Neural crest cell (in vitro differentiated cells): ENCODE data around the gene FREY1. TPM values are rescaled to one million over a fixed set of nuclear protein-coding genes. Genes with fewer than 3 reads are reported as not detected.
"Not testable (repeated sequence)": the region's sequence is repeated elsewhere in the genome, so short reads cannot be mapped to it uniquely, and the experiment has no call there.

Source experiments
- DNase-seq: peaks from one replicate; pipeline ENCODE4 v3.0.0; 2021; ENCODE audit warnings: low read depth, mixed read lengths, low spot score
- H3K27ac Mint-ChIP-seq: one replicate; pipeline ENCODE4 v1.8.0; 2021; ENCODE audit warnings: mild to moderate bottlenecking, mixed read lengths; ENCODE audit not compliant: unreplicated experiment
- H3K27me3 Mint-ChIP-seq: 2 replicates; pipeline ENCODE4 v1.8.0; 2021; ENCODE audit warnings: low read depth, mild to moderate bottlenecking, mixed read lengths
- H3K36me3 Mint-ChIP-seq: 2 replicates; pipeline ENCODE4 v1.8.0; 2021; ENCODE audit warnings: low read depth, mild to moderate bottlenecking, mixed read lengths
- H3K4me1 Mint-ChIP-seq: 2 replicates; pipeline ENCODE4 v1.8.0; 2021; ENCODE audit warnings: mixed read lengths
- H3K4me3 Mint-ChIP-seq: one replicate; pipeline ENCODE4 v1.8.0; 2021; ENCODE audit warnings: mild to moderate bottlenecking, mixed read lengths
- H3K9me3 Mint-ChIP-seq: 2 replicates; pipeline ENCODE4 v1.8.0; 2021; ENCODE audit warnings: mixed read lengths
- CTCF ChIP-seq: fragments of 200-600 bp; sonication (generic); conservative IDR thresholded peaks from 2 replicates; pipeline ENCODE4 v1.5.0; 2021; ENCODE audit warnings: antibody characterized with exemption, mild to moderate bottlenecking
- total RNA-seq: library from RNA; stranded (reverse); gene quantifications from 2 replicates; pipeline ENCODE4 v1.2.1, GENCODE V29; 2021

FREY1 gene
- total RNA-seq, 1 donor from 2014 or later = 3.3 TPM

GRCh38 chr11:45910623-45911022, 3.6 kb upstream of the FREY1 start:
- Mint-ChIP-seq H3K4me1 (peaks cover 11% of the 10 kb centered on the region), H3K9me3 (no peaks in the 10 kb centered on the region), H3K4me3 (no peak overlapping the region), H3K36me3 (no peaks in the 10 kb centered on the region), H3K27me3 (no peaks in the 10 kb centered on the region), H3K27ac (no peak overlapping the region)
- no peak for TF ChIP-seq CTCF
- DNase-seq = no peak

GRCh38 chr11:45909594-45910475, 2.8 kb upstream of the FREY1 start:
- H3K36me3 Mint-ChIP-seq = no peaks in the 10 kb centered on the region
- no peak overlapping the region for H3K27ac Mint-ChIP-seq
- no peaks in the 10 kb centered on the region for H3K9me3 Mint-ChIP-seq
- H3K4me1 Mint-ChIP-seq = peaks cover 11% of the 10 kb centered on the region
- no peak for TF ChIP-seq CTCF
- no peak overlapping the region for H3K4me3 Mint-ChIP-seq
- no peaks in the 10 kb centered on the region for H3K27me3 Mint-ChIP-seq
- no peak for DNase-seq

GRCh38 chr11:45907911-45908370, 870 bp upstream of the FREY1 start:
- Mint-ChIP-seq H3K9me3 (no peaks in the 10 kb centered on the region), H3K36me3 (no peaks in the 10 kb centered on the region), H3K4me1 (peaks cover 11% of the 10 kb centered on the region), H3K4me3 (peak overlapping the region; percentile 70), H3K27me3 (no peaks in the 10 kb centered on the region), H3K27ac (no peak overlapping the region)
- DNase-seq = no peak
- no peak for TF ChIP-seq CTCF

- Mint-ChIP-seq H3K36me3 (no peaks in the 10 kb centered on the region), H3K9me3 (no peaks in the 10 kb centered on the region), H3K27ac (peak overlapping the region; percentile 38), H3K4me3 (peak overlapping the region; percentile 70), H3K27me3 (no peaks in the 10 kb centered on the region), H3K4me1 (peaks cover 19% of the 10 kb centered on the region)
- no peak for DNase-seq
- TF ChIP-seq CTCF = no peak
These were observed 882 bp downstream of the FREY1 start for GRCh38 chr11:45906096-45906682.

- not testable (repeated sequence) for H3K36me3 Mint-ChIP-seq, H3K27ac Mint-ChIP-seq, DNase-seq, H3K9me3 Mint-ChIP-seq, H3K27me3 Mint-ChIP-seq
- peak overlapping the region; percentile 38 for H3K4me3 Mint-ChIP-seq
- H3K4me1 Mint-ChIP-seq = peaks cover 26% of the 10 kb centered on the region
These were observed 1.5 kb downstream of the FREY1 start for GRCh38 chr11:45905576-45905975.

- TF ChIP-seq CTCF = no peak
- no peak for DNase-seq
- Mint-ChIP-seq H3K4me1 (peaks cover 29% of the 10 kb centered on the region), H3K9me3 (no peaks in the 10 kb centered on the region), H3K27ac (no peak overlapping the region), H3K4me3 (peak overlapping the region; percentile 38), H3K27me3 (no peaks in the 10 kb centered on the region), H3K36me3 (no peaks in the 10 kb centered on the region)
These were observed 2.0 kb downstream of the FREY1 start for GRCh38 chr11:45905095-45905494.
